NCI-H2081 (cell line): Measurements from ENCODE around the gene APEH.

Experiments used
- DNase-seq, 2 experiments: peaks; one replicate each; lab custom pipeline; 2025; lab: John Stamatoyannopoulos, UW

APEH gene

DNA sequence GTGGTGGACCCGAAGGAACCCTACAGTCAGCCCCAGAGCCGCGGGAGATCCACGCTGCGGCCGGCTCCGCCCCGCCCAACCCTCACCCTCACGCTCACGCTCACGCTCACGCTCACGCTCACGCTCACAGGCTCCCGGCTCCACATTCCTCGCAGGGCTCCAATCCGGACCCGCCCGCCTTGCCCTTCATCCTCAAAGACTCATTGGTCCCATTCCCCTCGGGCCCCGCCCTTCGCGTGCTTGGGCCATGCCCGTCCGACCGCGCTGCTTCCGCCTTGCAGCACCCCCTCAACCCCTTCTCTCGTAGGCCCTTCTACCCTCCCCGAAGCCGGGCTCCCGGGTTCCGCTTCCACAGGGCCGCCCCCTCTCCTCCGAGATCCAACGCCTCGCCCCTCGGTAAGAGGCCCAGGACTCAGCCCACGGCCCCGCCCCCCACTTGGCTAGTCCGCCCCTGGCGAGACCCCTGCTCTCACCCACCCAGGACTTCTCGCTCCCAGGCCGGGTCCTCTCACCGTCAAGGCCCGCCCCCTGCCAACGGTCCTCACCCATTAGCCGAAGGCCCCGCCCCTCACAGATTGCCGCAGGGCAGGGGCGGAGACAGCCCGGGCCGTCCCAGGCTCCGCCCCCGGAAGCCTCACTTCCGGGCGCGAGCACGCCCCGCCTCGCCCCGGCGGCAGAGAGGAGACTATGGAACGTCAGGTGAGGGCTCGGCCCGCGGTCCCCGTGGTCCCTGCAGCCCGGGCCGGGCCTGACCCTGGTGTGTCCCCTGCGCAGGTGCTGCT is at the start of gene APEH:
TSS of gene APEH (plus strand) at position 637 of the 782 bp plus-strand sequence. CDS start at position 688, 51 bp downstream.
- DNase-seq = no peak

DNA sequence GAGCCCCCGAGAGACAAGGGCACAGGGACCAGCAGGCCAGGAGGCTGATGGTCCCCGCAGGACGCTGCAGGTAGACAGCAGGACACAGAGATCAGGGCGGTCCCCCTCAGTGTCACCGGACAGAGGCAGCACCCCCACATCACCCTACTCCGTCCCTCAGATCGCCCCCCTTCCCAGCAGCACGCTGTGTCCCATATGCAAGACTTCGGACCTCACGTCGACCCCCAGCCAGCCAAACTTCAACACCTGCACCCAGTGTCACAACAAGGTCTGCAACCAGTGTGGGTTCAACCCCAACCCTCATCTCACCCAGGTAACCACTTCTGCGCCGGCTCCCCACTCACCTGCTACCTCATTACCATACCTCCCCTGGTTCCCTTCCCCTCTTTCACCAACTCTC is 49.1 kb upstream of the APEH start:
- DNase-seq = no peak

DNA sequence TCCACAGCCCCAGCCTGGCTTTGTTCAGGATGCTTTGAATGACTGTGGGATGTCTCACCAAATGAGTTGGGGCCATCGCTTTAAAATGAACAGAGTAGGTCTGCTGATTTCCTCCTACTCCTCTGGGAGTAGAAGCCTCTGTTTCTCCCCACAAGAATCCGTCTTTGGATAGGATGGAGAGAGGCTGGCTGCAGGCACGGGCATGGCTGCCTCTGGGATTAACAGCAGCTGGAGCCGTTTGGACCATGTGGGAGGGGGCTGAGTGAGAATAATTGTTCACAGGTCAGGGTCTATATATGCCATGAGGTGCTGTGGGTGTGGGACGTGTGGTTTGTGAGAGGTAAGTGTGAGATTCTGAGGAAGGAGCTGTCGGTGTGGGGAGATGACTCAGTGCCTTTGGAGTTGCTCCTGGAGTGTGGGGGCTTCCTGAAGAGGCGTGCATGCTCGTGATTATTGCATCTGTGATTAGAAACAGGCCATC is 48.0 kb upstream of the APEH start:
- DNase-seq = no peak

DNA sequence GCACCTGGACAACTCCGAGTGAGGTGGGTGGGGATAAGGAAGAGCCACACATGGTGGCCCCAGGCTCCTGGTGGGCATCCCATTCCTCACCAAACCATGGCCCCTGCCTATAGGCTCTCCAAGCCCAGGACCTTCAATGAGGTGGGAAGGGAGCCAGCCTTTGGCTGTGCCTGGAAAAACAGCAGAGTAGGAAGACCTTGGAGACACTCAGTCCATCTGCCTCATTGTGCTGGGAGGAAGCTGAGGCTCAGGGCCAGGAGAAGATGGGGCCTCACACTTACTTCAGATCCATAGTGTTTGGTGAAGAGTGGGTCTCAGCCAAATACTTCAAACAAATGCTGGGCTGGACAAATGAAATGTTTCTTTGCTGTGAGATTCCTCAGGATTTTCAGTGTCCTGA is 47.4 kb upstream of the APEH start:
- no peak for DNase-seq

DNA sequence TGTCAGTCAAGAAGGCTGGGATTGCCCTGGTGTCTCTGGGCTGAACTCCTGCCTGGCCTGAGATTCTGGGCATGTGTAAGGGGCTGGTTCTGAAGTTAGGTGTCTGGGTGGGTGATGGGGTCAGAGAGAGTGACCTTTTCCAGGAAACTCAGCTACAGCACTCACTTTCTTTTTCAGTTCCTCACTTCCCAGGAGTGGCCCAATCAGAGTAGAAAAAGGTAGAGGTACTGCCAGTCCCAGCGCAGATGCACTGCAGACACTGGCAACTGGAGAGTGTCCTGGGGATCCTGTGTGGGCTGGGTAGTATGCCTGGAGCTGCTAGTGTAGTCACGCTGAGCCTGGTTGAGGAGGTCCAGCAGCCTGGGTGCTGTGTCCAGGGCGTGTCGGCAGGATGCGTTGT is 46.5 kb upstream of the APEH start:
- no peak for DNase-seq

DNA sequence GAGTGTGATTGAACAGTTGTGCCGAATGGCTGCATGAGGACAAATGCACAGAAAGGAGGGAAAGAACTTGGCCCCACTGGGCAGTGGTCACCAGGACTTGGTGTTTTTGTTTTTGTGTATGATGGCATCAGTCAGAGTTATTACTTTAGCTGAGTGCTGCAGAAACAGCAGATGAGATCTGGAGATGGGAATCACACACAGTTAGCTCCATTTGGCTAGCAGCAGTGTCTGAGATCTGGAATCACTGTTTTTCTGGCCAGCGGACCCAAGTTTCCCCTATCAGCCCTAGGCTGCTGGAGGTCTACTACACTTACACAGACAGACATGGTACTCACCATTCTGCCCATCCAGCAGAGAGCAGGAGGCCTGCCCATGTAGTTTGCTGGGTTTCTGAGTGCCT is 45.9 kb upstream of the APEH start:
- no peak for DNase-seq

DNA sequence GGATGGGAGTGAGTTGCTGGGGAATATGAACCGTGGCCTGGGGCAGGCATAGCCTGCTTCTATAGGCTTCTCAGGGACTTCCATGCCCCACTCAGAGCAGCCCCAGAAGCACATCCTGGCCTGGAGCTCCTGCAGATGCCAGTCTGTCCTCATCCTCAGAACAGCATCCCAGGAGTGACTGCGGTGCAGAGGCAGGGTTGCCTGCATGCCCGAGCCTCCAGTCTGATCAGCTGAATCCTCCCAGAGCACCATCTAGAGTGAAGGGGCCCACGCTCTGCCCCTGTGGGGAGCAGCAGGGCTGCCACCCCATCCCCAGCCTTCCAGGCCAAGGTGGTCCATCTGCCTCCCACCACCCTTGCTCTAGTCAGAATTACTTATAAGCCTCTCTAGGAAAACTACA is 44.7 kb upstream of the APEH start:
- no peak for DNase-seq

DNA sequence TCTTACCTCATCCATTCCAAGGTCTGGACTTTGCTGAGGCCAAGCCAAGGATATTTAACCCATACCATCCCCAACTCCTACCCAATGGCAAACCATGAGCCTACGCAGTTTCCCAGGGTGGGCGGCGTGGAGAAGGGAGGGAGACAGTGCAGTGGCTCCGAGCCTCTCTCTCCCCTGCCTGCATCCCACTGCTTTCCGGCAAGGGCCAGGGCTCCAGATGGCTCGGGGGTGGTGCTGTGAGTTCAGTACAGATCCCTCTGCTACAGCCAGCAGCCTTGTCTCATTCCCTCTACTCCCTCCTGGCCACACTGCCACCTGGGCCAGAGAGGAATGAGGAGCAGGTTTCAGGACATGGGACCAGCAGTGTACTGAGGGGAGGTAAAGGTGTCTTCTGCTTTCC is 44.3 kb upstream of the APEH start:
- DNase-seq = no peak

DNA sequence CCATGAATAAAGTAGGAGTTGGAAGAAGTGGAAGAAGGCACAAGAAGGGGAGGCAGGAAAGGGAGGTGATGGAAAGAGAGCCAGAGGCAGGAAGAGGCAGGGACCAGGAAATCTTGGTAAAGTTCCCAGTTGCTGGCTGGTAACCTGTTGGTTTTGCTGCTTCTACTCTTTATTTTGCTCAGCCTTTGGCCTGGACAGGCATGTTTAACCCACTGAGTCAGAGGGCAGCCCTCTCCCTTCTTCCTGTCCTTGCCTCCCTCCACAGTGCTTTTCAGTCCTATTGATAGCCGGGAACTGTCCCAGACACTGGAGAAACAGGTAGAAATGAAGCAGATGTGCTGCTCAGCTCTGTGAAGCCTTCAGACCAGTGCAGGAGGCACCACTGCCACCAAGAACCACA is 43.4 kb upstream of the APEH start:
- no peak for DNase-seq

DNA sequence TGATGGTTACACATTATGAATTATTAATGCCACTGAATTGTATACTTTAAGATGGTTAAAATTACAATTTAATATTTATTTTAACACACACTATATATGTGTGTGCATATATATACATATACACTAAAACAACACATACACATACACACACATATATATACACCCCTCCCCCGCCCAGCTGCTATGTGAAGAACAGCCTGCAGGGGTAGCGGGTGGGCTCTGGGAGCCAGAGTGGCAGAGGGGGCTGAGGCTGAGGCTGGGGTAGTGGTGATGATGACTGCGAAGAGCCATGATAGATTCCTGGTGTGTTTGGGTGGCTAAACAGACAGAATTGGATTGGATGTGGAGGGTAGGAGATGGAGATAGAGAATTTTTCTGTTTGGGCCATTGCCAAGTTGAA is 39.4 kb upstream of the APEH start:
- DNase-seq = no peak

DNA sequence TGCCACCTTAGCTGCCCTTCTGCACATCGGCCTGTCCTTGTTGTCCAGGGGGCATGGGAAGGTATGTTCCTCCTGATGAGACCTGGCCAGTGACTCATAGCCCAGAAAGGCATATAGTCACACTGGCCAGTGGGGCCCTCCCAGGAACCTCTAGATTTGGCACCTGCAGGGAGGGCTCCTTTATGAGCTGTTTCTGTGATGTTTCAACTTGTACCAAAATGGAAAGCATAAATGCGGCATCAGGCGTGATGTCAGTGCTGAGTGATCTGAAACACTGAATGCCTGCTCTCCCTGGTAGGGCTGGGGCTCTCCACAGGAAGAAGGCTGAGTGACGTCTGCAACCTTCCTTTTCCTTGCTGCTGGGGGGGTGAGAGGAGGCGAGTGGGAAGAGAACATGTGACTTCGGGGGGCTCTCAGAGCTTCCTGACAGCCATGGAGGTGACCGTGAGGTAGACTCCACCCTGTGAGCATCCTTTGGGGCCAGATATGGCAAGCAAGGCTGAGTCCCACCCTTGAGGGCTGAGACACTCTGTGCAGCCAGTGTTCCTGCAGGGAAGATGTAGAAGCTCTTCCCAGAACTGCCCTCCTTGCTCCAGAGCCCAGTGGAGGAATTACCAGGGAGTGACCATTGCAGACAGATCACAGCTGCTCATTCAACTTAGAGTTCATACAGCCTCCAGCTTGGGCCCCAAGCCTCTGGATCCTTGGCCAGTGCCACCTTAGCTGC is 37.1 kb upstream of the APEH start:
- DNase-seq = no peak

DNA sequence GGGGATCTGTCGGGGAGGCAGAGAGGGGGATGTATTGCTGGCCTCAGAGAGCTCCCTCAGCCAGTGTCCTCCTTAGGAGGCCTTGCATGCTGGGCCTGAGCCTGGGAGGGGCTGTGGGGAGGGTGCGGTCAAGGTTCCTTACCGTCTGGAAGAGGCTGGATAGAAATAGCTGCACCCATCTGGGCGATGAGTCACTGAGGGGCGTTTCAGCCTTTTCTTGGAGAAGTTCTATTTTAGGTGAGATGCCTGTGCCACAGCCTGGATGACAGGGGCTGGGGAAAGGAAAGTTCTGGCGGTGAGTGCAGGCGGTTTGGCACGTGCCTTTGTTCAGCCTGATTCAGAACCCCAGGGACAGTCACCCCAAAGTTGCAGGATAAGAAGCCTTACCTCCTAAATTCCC is 35.7 kb upstream of the APEH start:
- DNase-seq = no peak

DNA sequence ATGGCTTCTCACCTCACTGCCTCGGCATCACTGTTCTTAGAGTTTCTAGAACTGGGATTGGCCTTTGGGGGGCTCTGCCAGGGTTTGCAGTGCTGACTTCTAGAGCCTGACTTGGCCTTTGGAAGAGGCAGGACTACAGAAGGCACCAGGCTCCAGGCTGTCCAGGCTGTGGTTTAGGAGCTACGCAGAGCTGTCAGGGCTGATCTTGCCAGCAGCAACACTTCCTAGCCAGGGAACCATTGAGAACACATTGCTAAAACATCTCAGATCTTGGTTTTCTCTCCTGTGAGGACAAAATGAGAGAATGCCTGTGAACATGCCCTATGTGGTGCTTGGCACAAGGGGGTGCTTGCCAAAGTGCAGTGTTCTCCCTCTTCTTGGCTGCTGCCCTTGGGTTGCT is 34.6 kb upstream of the APEH start:
- no peak for DNase-seq

DNA sequence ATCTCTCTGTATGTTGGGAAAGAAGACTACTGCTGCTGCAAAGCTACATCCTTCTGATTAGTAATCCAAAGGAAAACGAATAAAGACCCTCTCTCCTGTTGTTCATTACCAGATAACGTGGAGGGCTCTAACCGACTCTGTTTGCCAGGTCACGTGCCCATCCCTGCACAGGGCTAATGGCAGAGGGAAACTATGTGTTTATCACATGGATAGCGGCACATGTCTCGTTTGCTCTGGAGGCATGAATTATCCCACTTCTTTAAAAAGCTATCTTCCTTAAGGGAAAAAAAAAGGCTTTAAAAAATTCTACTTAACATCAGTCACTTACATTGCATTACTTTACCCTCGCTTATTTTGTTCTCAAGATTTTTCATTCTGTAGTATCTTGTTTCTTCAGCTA is 32.9 kb upstream of the APEH start:
- no peak for DNase-seq

DNA sequence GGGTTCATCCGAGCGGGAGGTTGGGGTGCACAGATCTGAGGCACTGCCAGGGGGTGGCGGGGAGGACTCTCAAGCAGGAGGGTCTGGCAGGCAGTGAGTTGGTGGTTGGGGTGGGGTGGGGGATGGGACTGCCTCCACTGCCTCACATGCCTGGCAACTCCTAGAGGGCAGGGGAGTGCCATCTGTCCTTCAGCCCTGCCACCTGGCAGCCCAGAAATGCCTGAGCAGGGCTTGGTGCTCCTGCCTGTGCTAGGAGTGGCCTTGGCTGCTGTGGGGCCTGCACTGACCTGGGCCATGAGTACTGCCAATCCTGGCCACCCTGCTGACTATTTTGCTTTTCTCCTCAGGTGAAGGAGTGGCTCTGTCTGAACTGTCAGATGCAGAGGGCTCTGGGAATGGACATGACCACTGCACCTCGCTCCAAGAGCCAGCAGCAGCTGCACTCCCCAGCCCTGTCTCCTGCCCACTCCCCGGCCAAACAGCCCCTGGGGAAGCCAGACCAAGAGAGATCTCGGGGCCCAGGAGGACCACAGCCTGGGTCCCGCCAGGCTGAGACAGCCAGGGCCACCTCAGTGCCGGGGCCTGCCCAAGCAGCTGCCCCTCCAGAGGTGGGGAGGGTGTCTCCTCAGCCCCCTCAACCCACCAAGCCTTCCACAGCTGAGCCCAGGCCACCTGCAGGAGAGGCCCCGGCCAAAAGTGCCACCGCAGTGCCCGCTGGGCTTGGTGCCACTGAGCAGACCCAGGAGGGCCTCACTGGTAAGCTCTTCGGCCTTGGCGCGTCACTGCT is 32.0 kb upstream of the APEH start:
- no peak for DNase-seq

DNA sequence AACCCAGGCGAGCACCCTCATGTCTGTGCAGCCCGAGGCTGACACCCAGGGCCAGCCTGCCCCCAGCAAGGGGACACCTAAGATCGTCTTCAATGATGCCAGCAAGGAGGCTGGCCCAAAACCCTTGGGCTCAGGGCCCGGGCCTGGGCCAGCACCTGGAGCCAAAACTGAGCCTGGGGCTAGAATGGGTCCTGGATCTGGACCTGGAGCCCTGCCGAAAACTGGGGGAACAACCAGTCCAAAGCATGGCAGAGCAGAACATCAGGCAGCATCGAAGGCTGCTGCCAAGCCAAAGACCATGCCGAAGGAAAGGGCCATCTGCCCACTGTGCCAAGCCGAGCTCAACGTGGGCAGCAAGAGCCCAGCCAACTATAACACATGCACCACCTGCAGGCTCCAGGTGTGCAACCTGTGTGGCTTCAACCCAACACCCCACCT is 31.4 kb upstream of the APEH start:
- no peak for DNase-seq

DNA sequence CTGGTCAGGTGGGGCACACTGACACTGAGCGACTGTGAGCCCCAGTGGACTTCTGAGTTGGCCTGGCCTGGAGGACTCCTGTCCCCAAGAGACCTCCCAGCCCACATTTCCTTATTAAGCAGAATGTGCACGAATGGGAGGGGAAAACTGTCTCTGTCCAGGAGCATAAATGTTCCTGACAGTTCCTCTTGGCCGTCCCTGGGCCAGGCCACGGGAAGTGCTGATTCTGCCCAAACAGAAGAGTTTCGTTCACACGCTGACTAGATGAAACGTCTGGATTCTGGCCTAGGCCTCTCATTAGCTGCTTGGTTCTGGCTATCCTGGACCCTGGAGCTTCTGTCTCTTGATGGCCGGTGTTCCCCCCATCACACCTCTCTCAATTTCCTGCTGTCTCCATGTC is 29.5 kb upstream of the APEH start:
- DNase-seq = no peak

DNA sequence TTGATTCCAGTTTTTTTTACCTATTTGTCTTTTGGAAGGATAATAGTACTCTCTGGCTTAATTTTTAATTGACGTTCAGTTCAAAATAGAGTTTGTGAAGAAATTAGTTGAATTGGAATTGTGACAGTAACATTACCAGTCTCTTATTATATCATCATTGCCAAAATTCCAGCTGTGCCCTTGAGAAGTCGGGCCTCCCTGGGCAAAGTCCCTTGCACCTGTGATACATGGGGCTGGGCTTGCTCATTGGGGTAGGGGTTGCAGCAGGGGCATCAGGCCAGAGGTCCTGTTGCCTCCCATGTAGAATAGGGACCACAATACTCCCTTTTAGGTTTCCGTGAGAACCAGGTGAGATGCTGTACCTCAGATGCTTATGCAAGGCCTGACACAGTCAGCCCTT is 27.9 kb upstream of the APEH start:
- no peak for DNase-seq

DNA sequence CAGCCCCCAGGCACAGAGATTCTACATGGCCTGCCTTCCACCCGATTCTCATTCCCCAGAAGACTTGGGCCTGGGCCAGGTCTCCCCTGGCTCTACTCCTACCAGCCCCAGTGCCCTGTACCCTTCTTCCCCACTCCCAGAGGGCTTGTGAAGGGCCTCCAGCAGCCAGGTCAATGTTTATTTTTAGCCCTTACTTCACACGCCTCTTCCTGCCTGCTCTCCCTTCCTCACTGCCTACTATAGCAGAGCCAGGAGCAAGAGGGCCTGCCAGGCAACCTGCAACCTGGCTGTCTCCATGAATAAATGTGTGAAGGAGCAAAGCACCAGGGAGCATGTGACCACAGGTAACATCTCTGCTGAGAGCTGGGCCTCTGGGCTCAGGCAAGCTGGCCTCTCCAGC is 26.4 kb upstream of the APEH start:
- DNase-seq = peak in 1 of 2 experiments; percentile 4

DNA sequence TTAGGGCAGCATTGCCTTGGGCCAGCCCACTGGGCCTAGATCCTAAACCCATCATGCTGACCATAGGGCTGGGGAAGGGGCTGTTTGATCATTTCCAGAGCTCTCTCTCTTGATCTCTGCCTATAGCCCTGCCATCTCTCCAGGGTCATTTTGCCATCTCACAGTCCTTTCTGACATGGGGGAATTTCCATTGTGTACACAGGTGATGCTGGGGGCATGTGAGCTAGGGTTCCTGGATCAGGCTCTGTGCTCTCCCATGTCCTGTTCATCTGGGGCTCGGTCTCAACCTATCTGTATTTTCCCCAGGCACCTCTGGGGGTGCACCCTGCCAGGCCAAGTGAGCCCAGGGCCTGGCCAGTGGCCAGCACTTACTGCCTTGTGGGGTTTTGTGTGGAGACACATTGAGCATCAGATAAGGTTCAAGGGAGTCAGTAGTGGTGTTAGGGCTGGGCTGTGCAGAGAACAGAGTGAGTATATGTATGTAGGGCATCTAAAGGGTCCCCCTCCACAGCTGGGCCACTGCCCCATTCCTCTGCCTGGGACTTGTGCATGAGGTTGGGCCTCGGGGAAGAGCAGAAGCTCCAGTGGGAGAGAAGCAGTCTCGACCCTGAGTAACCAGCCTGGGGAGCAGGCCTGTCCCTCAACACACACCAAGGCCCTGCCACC is 25.7 kb upstream of the APEH start:
- DNase-seq = no peak

DNA sequence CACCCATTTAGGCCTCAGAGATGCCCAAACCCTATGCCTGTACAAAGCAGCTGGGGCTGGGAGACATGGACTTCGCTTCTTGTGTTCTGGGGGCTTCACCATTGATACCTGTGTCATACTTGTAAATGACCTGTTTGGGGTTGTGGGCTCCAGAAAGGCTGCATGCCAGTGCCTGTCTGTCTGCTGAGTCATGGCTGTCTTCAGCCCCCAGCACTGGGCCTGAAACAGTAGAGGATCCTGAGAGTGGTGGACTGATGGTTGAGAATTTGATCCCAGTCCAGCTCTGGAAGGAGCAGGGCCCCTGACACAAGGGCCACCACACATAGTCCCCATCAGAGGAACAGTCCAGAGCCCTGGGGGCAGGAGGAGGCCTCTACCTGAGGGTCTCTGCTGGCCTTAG is 24.6 kb upstream of the APEH start:
- DNase-seq = no peak

DNA sequence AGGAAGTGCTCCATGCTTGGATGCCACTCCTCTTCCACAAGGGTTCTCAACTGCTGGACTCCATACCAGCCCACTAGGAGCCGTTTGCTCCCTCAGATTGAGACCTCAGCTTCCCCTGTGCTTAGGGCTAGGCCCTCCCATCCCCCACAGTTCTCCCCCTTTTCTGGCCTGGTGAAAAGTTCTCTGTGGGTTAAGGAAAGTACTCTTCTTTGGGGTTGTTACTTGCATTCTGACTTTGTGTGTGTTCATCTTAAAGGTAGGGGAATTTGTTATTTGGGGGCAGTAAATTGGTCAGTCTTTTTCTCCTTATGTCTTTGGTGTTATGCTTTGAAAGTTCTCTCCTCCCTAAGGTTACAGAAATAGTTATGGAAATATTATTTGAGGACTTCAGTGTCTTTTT is 24.0 kb upstream of the APEH start:
- DNase-seq = no peak
